GM12878 (cell line): Measurements from ENCODE around the gene KLC4. TPM values are rescaled to one million over a fixed set of nuclear protein-coding genes. Genes with fewer than 3 reads are reported as not detected.

Source experiments
- ATAC-seq: fragments of 200-7000 bp; cut with Tn5 transposase; 3 replicates; pipeline ENCODE4 v1.9.1; 2020; ENCODE audit warnings: mild to moderate bottlenecking, moderate library complexity
- BruUV-seq: library from RNA; stranded (reverse); fragments of 400-500 nt; replicated peaks from 2 replicates; lab custom pipeline; 2021; lab: Mats Ljungman, UMichigan
- CTCF ChIA-PET: fragments of 300-600 bp; sonication (Branson Sonifier 250); formaldehyde crosslinking; extraction: SDS; loops from one replicate; lab custom pipeline; 2021; ENCODE audit warnings: inconsistent platforms; lab: Yijun Ruan, JAX
- POLR2A ChIA-PET: fragments of 350-600 bp; formaldehyde crosslinking; extraction: SDS; loops from one replicate; lab custom pipeline; 2021; ENCODE audit warnings: inconsistent platforms; lab: Charles Lee
- RAD21 ChIA-PET: fragments of 300-600 bp; sonication (Branson Sonifier 250); formaldehyde crosslinking; loops from one replicate; lab custom pipeline; 2023; ENCODE audit warnings: antibody characterized with exemption; ENCODE audit not compliant: unreplicated experiment; lab: Charles Lee
- SMC1A ChIA-PET: fragments of 300-600 bp; sonication (Branson Sonifier 250); formaldehyde crosslinking; loops from one replicate; lab custom pipeline; 2023; ENCODE audit not compliant: unreplicated experiment, uncharacterized antibody; lab: Charles Lee
- DNase-seq: peaks from one replicate; pipeline ENCODE4 v3.0.0-alpha.2; 2011; ENCODE audit warnings: low read depth, low spot score
- FAIRE-seq: peaks from 3 replicates; lab custom pipeline; 2011; peaks lifted over from hg19 to GRCh38; lab: Jason Lieb, UNC
- H2AFZ ChIP-seq: 2 replicates; pipeline ENCODE4 v1.6.0; 2011; ENCODE audit warnings: low read depth, low read length, control low read depth; ENCODE audit not compliant: control insufficient read depth
- H3K27ac ChIP-seq: 2 replicates; pipeline ENCODE4 v1.5.1; 2011; ENCODE audit warnings: control low read depth; ENCODE audit not compliant: control insufficient read depth, insufficient read depth
- H3K27me3 ChIP-seq, 2 experiments: replicated peaks in 1 of 2; 2 replicates each; pipeline versions ENCODE4 v1.6.0 to v1.6.1; 2011; ENCODE audit warnings: low read length in 1 of 2; ENCODE audit not compliant: control insufficient read depth in 2 of 2, insufficient read depth in 2 of 2
- H3K36me3 ChIP-seq, 2 experiments: 2 replicates each; pipeline ENCODE4 v1.5.1; 2011; ENCODE audit warnings: low read length in 1 of 2; ENCODE audit not compliant: control insufficient read depth in 2 of 2, insufficient read depth in 2 of 2
- H3K4me1 ChIP-seq: 2 replicates; pipeline ENCODE4 v1.6.1; 2011; ENCODE audit warnings: mild to moderate bottlenecking, low read length, moderate library complexity, mixed read lengths; ENCODE audit not compliant: control insufficient read depth, insufficient read depth
- H3K4me2 ChIP-seq: 2 replicates; pipeline ENCODE4 v1.6.0; 2011; ENCODE audit warnings: control low read depth; ENCODE audit not compliant: control insufficient read depth, insufficient read depth
- H3K4me3 ChIP-seq: fragments of 200-600 bp; sonication (generic); 2 replicates; pipeline ENCODE4 v1.5.1; 2016
- H3K79me2 ChIP-seq: 2 replicates; pipeline ENCODE4 v1.6.0; 2011; ENCODE audit warnings: low read length; ENCODE audit not compliant: control insufficient read depth, insufficient read depth
- H3K9ac ChIP-seq: 2 replicates; pipeline ENCODE4 v1.8.0; 2011; ENCODE audit warnings: low read length, control low read depth, mixed read lengths; ENCODE audit not compliant: control insufficient read depth, insufficient read depth
- H3K9me3 ChIP-seq: replicated peaks from 3 replicates; pipeline ENCODE4 v1.5.1; 2011; ENCODE audit warnings: mild to moderate bottlenecking, low read length; ENCODE audit not compliant: control insufficient read depth, insufficient read depth
- H4K20me1 ChIP-seq: 2 replicates; pipeline ENCODE4 v1.6.0; 2011; ENCODE audit not compliant: control insufficient read depth, insufficient read depth
- CEBPB ChIP-seq, 2 experiments: fragments of 150-350 bp in 1 of 2; IDR thresholded peaks; 2 replicates each; pipeline ENCODE4 v1.6.1; 2012 to 2014; ENCODE audit warnings: low read depth in 2 of 2, low read length in 2 of 2, borderline replicate concordance in 1 of 2, inconsistent platforms in 1 of 2
- RELA ChIP-seq: fragments of 450-650 bp; IDR thresholded peaks from 2 replicates; pipeline ENCODE4 v1.8.0; 2014; ENCODE audit warnings: borderline replicate concordance; ENCODE audit not compliant: partially characterized antibody
- SRF ChIP-seq, 2 experiments: IDR thresholded peaks; 2 replicates each; pipeline ENCODE4 v1.6.1; 2011; ENCODE audit warnings: low read depth in 2 of 2, low read length in 2 of 2, mild to moderate bottlenecking in 1 of 2, moderate library complexity in 1 of 2
- TCF12 ChIP-seq: IDR thresholded peaks from 2 replicates; pipeline ENCODE4 v1.6.1; 2011; ENCODE audit warnings: low read depth, mild to moderate bottlenecking, low read length
- TCF7 ChIP-seq: IDR thresholded peaks from 2 replicates; pipeline ENCODE4 v1.6.1; 2014; ENCODE audit warnings: antibody characterized with exemption, borderline replicate concordance
- WRNIP1 ChIP-seq: IDR thresholded peaks from 2 replicates; pipeline ENCODE4 v1.6.1; 2011; ENCODE audit warnings: low read depth, low read length, improper control_type of control experiment, borderline replicate concordance
- YY1 ChIP-seq: IDR thresholded peaks from 2 replicates; pipeline ENCODE4 v1.6.1; 2011; ENCODE audit warnings: low read depth, mild to moderate bottlenecking, low read length
- ZNF217 ChIP-seq: fragments of 450-650 bp; IDR thresholded peaks from 2 replicates; pipeline ENCODE4 v1.6.1; 2017; ENCODE audit warnings: antibody characterized with exemption, mild to moderate bottlenecking
- ZNF622 ChIP-seq: fragments of 450-650 bp; IDR thresholded peaks from 2 replicates; pipeline ENCODE4 v1.6.1; 2017; ENCODE audit warnings: mild to moderate bottlenecking, inconsistent platforms
- WGBS: methylation state at CpG from one replicate; pipeline ENCODE4 v1.1.6; 2016; ENCODE audit warnings: low lambda C conversion rate; ENCODE audit not compliant: insufficient replicate concordance, insufficient coverage; ENCODE audit errors: missing lambda C conversion rate; 5-methylcytosine and 5-hydroxymethylcytosine counted together
- in situ Hi-C: fragments of 300-500 bp; cut with MboI; formaldehyde crosslinking; loops from 9 replicates; pipeline ENCODE4 v1.14.3; 2018; ENCODE audit warnings: mixed read lengths
- intact Hi-C: fragments of 100-400 bp; cut with micrococcal nuclease; formaldehyde crosslinking; loops from one replicate; pipeline ENCODE4 v1.14.2; 2022; ENCODE audit not compliant: unreplicated experiment
- polyA plus RNA-seq, 11 experiments: library from polyadenylated mRNA; depleted of rRNA in 4 of 11; unstranded in 6 of 11; stranded (reverse) in 5 of 11; fragments of >200 nt; fragmentation: Nextera tagmentation in 4 of 11; fragmentation: Illumina TruSeq in 1 of 11; extraction: Ambion mirVana in 4 of 11; extraction: Trizol in 1 of 11; gene quantifications; 1 replicate in 1 of 11; 2 replicates in 10 of 11; pipeline versions ENCODE4 v1.2.1 to v1.2.3, GENCODE V29; 2011 to 2016; ENCODE audit warnings: inconsistent platforms in 2 of 11, missing spikeins in 2 of 11, low read depth in 1 of 11
- total RNA-seq, 4 experiments: library from RNA; depleted of rRNA in 3 of 4; stranded (reverse); fragments of >200 nt in 3 of 4; fragmentation: Illumina TruSeq in 1 of 4; extraction: Trizol in 1 of 4; gene quantifications; 2 replicates each; pipeline versions ENCODE4 v1.2.1 to v1.2.3, GENCODE V29; 2013 to 2021
- TF ChIP-seq, protein P1 (sequence below): fragments of 450-650 bp; formaldehyde crosslinking; IDR thresholded peaks from 2 replicates; pipeline ENCODE4 v1.5.0; 2022; ENCODE audit warnings: mild to moderate bottlenecking, missing genetic modification characterization
- TF ChIP-seq, protein P2 (sequence below): IDR thresholded peaks from 2 replicates; pipeline ENCODE4 v1.6.1; 2012; ENCODE audit warnings: low read length, inconsistent platforms

Gene KLC4
- total and polyA plus RNA-seq, 10 of the 15 experiments (the other 5 are each of a cell fraction or from before 2014, with no cell fraction given) = 0.90 to 13.4 (median 6.9) TPM

DNA sequence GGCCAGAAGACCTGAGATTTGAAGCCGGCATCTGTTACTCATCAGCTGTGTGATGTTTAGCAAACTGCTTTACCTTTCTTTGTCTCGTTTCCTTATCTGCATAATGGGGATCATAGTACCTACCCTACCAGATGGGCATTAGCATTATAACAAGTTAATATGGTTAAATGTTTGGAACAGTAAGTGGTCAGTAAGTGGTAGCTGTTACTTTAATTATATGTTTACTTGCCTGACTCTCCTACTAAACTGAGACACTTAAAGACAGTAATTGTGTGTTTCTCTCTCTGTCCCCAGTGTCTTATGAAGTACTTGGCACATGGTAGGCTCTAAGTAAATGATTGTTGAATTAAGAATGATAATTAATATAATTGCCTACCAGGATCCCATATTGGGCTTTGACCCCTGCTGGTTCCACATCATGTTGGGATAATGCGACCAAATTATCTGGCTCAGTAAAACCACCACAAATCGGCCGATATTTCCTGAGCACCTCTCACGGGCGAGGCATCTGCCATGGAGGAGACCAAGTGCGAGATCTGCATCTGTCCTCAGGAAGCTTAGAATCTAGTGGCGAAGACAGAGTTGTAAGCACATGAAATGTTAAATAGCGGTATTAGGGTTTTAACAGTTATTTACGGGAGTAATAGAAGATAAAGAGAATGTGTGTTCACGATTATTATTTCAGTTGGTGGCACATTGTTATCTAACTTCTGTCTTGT is 48.1 kb downstream of the KLC4 start:
- FAIRE-seq = no peak
- intact Hi-C loops = no loop called here
- POLR2A ChIA-PET = interaction anchor here (0.7 to 1.7 kb wide), 3 partner anchors 10 to 248 kb away, joined by 3 to 4 read pairs (median 4); no protein-coding TSS in a partner anchor

DNA sequence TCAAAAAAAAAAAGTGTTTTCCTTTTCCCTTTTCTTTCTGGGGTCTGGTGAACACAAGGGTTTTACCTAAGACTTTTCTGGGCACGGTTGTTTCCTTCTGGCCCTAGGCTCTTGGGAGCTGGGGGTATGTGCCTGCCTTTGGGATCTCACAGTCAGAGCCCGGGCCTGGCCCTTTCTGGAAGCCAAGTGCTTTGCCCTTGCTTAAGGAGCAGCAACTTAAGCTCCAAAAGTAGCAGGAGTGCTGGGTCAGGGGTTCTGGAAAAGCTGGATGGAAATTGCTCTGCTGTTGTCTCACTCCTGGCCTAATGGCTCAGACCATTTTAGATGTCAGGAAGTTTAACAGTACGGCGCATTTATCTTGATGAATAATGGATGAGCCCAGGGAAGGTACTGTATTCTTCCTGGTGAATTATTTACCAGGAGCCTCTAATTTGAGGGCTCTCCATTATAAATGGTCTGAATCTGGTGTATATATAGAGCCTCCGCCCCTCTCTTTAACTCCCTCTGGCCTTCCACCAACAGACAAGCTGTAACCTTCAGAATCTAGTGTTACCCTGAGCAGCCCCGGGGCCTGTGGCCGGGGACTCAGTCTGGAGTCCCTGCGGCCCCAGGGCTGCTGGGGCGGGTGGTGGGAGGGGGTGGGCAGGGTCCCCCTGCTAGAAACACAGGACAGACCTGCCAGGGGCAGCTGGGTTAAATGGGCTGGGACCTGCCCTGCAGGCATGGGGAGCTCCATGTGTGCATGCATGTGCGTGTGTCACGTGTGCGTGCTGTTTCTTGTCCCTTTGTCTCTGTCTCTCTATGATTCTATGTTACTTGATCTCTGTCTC is 54.2 kb downstream of the KLC4 start:
- Histone ChIP-seq H3K36me3 (no peaks in the 10 kb centered on the region), H3K79me2 (no peaks in the 10 kb centered on the region), H2AFZ (no peak overlapping the region), H3K27ac (no peak overlapping the region), H3K27me3 (no peaks in the 10 kb centered on the region), H3K4me1 (no peaks in the 10 kb centered on the region), H3K4me2 (no peak overlapping the region), H3K9ac (no peak overlapping the region), H4K20me1 (no peaks in the 10 kb centered on the region), H3K4me3 (no peak overlapping the region), H3K9me3 (no peaks in the 10 kb centered on the region)
- DNase-seq = no peak
- ChIA-PET SMC1A (no interaction called here), POLR2A (interaction anchor here (0.7 to 0.8 kb wide), 2 partner anchors 16 to 509 kb away, joined by 3 read pairs; no protein-coding TSS in a partner anchor), RAD21 (no interaction called here), CTCF (no interaction called here)
- TF ChIP-seq SRF (IDR thresholded peaks at IDR 0.05; ENCODE audit: low read depth in 2 of 2, low read length in 2 of 2) (no peak), ZNF622 (no peak), ZNF217 (no peak), TCF12 (no peak), YY1 (no peak), RELA (no peak), WRNIP1 (no peak)
- TF ChIP-seq, protein P1, sequence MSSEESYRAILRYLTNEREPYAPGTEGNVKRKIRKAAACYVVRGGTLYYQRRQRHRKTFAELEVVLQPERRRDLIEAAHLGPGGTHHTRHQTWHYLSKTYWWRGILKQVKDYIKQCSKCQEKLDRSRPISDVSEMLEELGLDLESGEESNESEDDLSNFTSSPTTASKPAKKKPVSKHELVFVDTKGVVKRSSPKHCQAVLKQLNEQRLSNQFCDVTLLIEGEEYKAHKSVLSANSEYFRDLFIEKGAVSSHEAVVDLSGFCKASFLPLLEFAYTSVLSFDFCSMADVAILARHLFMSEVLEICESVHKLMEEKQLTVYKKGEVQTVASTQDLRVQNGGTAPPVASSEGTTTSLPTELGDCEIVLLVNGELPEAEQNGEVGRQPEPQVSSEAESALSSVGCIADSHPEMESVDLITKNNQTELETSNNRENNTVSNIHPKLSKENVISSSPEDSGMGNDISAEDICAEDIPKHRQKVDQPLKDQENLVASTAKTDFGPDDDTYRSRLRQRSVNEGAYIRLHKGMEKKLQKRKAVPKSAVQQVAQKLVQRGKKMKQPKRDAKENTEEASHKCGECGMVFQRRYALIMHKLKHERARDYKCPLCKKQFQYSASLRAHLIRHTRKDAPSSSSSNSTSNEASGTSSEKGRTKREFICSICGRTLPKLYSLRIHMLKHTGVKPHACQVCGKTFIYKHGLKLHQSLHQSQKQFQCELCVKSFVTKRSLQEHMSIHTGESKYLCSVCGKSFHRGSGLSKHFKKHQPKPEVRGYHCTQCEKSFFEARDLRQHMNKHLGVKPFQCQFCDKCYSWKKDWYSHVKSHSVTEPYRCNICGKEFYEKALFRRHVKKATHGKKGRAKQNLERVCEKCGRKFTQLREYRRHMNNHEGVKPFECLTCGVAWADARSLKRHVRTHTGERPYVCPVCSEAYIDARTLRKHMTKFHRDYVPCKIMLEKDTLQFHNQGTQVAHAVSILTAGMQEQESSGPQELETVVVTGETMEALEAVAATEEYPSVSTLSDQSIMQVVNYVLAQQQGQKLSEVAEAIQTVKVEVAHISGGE (CRISPR knock-in tag) = no peak
- TF ChIP-seq, protein P2, sequence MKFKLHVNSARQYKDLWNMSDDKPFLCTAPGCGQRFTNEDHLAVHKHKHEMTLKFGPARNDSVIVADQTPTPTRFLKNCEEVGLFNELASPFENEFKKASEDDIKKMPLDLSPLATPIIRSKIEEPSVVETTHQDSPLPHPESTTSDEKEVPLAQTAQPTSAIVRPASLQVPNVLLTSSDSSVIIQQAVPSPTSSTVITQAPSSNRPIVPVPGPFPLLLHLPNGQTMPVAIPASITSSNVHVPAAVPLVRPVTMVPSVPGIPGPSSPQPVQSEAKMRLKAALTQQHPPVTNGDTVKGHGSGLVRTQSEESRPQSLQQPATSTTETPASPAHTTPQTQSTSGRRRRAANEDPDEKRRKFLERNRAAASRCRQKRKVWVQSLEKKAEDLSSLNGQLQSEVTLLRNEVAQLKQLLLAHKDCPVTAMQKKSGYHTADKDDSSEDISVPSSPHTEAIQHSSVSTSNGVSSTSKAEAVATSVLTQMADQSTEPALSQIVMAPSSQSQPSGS = no peak
- BruUV-seq = no TSS peak
- ATAC-seq = no peak
- WGBS = 74% methylated on average over 12 of the region's 12 CpGs
- intact Hi-C loops (no loop called here), in situ Hi-C loops (no loop called here)
- FAIRE-seq = no peak

More for the DNA sequence above, 48.1 kb downstream of the KLC4 start:
- H2AFZ ChIP-seq = no peak overlapping the region
- H3K4me3 ChIP-seq = no peak overlapping the region
- H3K4me1 ChIP-seq = no peaks in the 10 kb centered on the region
- WGBS = 81% methylated on average over 12 of the region's 12 CpGs
- DNase-seq = no peak
- H3K27ac ChIP-seq = no peak overlapping the region
- ATAC-seq = no peak
- no peaks in the 10 kb centered on the region for H3K79me2 ChIP-seq
- no peak for TF ChIP-seq CEBPB (IDR thresholded peaks at IDR 0.05; ENCODE audit: borderline replicate concordance in 1 of 2, low read depth in 2 of 2, low read length in 2 of 2)
- TF ChIP-seq TCF7 = no peak
- in situ Hi-C loops = no loop called here
- H3K9ac ChIP-seq = no peak overlapping the region
- no TSS peak for BruUV-seq
- H3K9me3 ChIP-seq = no peaks in the 10 kb centered on the region
- no peaks in the 10 kb centered on the region for H3K27me3 ChIP-seq
- CTCF ChIA-PET = no interaction called here
- RAD21 ChIA-PET = interaction anchor here (0.6 kb wide), 1 partner anchor 172 kb away, joined by 3 read pairs; no protein-coding TSS in a partner anchor
- no peaks in the 10 kb centered on the region for H3K36me3 ChIP-seq
- H3K4me2 ChIP-seq = no peak overlapping the region
- no peaks in the 10 kb centered on the region for H4K20me1 ChIP-seq
- SMC1A ChIA-PET = interaction anchor here (1.5 kb wide), 1 partner anchor 10 kb away, joined by 3 read pairs; no protein-coding TSS in a partner anchor
